Brain microvascular endothelial cell (primary cell): ENCODE data around the gene DIPK1C.

Source experiments
- DNase-seq: peaks from one replicate; pipeline ENCODE4 v3.0.0-alpha.2; 2020
- H3K27ac ChIP-seq: fragments of 250-450 bp; sonication (Bioruptor Pico); 2 replicates; pipeline ENCODE4 v1.5.1; 2020; ENCODE audit warnings: mild to moderate bottlenecking, moderate library complexity
- H3K27me3 ChIP-seq: fragments of 250-450 bp; sonication (Bioruptor Pico); replicated peaks from 2 replicates; pipeline ENCODE4 v1.5.1; 2020; ENCODE audit warnings: mild to moderate bottlenecking
- H3K36me3 ChIP-seq: fragments of 250-450 bp; sonication (Bioruptor Pico); replicated peaks from 2 replicates; pipeline ENCODE4 v1.5.1; 2020; ENCODE audit warnings: mild to moderate bottlenecking
- H3K4me3 ChIP-seq: 2 replicates; pipeline ENCODE4 v1.5.1; 2011; ENCODE audit warnings: low read depth, mild to moderate bottlenecking, control low read depth, low read length, moderate library complexity
- CTCF ChIP-seq: IDR thresholded peaks from 2 replicates; pipeline ENCODE4 v1.5.1; 2011; ENCODE audit warnings: low read depth, mild to moderate bottlenecking, moderate library complexity, low read length, control low read depth, inconsistent platforms; ENCODE audit errors: missing control alignments
- in situ Hi-C: cut with HindIII; loops from 2 replicates; pipeline ENCODE4 v1.10.0; 2017; ENCODE audit warnings: low sequenced_read_pairs, low pct_ligation_motif_present

The DIPK1C gene

GRCh38 chr18:74392323-74392722, 64.8 kb downstream of the DIPK1C start:
- in situ Hi-C loops = no loop called here
- no peaks in the 10 kb centered on the region for H3K27me3 ChIP-seq
- TF ChIP-seq CTCF = no peak
- no peaks in the 10 kb centered on the region for H3K36me3 ChIP-seq
- no peak overlapping the region for H3K27ac ChIP-seq
- DNase-seq = no peak
- H3K4me3 ChIP-seq = no peak overlapping the region

- no peak overlapping the region for H3K4me3 ChIP-seq
- no peak overlapping the region for H3K27ac ChIP-seq
- in situ Hi-C loops = no loop called here
- TF ChIP-seq CTCF = no peak
- no peak for DNase-seq
- no peaks in the 10 kb centered on the region for H3K27me3 ChIP-seq
- H3K36me3 ChIP-seq = no peaks in the 10 kb centered on the region
Observed at GRCh38 chr18:74390900-74391299, 66.2 kb downstream of the DIPK1C start.

GRCh38 chr18:74389991-74390390, 67.1 kb downstream of the DIPK1C start:
- Histone ChIP-seq H3K27me3 (no peaks in the 10 kb centered on the region), H3K36me3 (no peaks in the 10 kb centered on the region), H3K27ac (no peak overlapping the region), H3K4me3 (no peak overlapping the region)
- in situ Hi-C loops = no loop called here
- no peak for TF ChIP-seq CTCF
- no peak for DNase-seq

GRCh38 chr18:74389171-74389927, 67.8 kb downstream of the DIPK1C start:
- in situ Hi-C loops = no loop called here
- no peak for TF ChIP-seq CTCF
- Histone ChIP-seq H3K4me3 (no peak overlapping the region), H3K36me3 (no peaks in the 10 kb centered on the region), H3K27me3 (no peaks in the 10 kb centered on the region), H3K27ac (no peak overlapping the region)
- no peak for DNase-seq

GRCh38 chr18:74388227-74388626, 68.9 kb downstream of the DIPK1C start:
- no peak overlapping the region for H3K27ac ChIP-seq
- H3K4me3 ChIP-seq = no peak overlapping the region
- TF ChIP-seq CTCF = no peak
- in situ Hi-C loops = no loop called here
- no peaks in the 10 kb centered on the region for H3K36me3 ChIP-seq
- no peaks in the 10 kb centered on the region for H3K27me3 ChIP-seq
- DNase-seq = no peak

GRCh38 chr18:74387383-74387782, 69.7 kb downstream of the DIPK1C start:
- Histone ChIP-seq H3K27me3 (no peaks in the 10 kb centered on the region), H3K27ac (no peak overlapping the region), H3K4me3 (no peak overlapping the region), H3K36me3 (no peaks in the 10 kb centered on the region)
- in situ Hi-C loops = no loop called here
- TF ChIP-seq CTCF = no peak
- no peak for DNase-seq
